HG02763 (cell line): ENCODE measurements around the gene RALGPS1.

Experiments used
- ATAC-seq: cut with Tn5 transposase; IDR thresholded peaks from one replicate; pipeline ENCODE4 v1.9.1; 2021; ENCODE audit warnings: mild to moderate bottlenecking, moderate library complexity; ENCODE audit not compliant: unreplicated experiment

The RALGPS1 gene

GRCh38 chr9:126914458-126915280 lies at the start of gene RALGPS1:
Gene RALGPS1 (plus strand): TSS chr9:126914782. CDS start chr9:126962290, 47,508 bp downstream.
- ATAC-seq, result peak; percentile 94

- no peak for ATAC-seq
Observed at GRCh38 chr9:126869368-126869767, 45.2 kb upstream of the RALGPS1 start.

GRCh38 chr9:126872516-126872915 lies 42.1 kb upstream of the RALGPS1 start:
- ATAC-seq, result no peak

GRCh38 chr9:126874546-126875314 lies 39.9 kb upstream of the RALGPS1 start:
- ATAC-seq, result no peak

- no peak for ATAC-seq
Observed at GRCh38 chr9:126875756-126876510, 38.6 kb upstream of the RALGPS1 start.

GRCh38 chr9:126876531-126876930 lies 38.1 kb upstream of the RALGPS1 start:
- no peak for ATAC-seq

GRCh38 chr9:126877418-126877817 lies 37.2 kb upstream of the RALGPS1 start:
- ATAC-seq, result no peak

- no peak for ATAC-seq
Observed at GRCh38 chr9:126879288-126879687, 35.3 kb upstream of the RALGPS1 start.

GRCh38 chr9:126880226-126880946 lies 34.2 kb upstream of the RALGPS1 start:
- no peak for ATAC-seq

GRCh38 chr9:126880947-126881332 lies 33.6 kb upstream of the RALGPS1 start:
- no peak for ATAC-seq

GRCh38 chr9:126882746-126883145 lies 31.8 kb upstream of the RALGPS1 start:
- ATAC-seq, result no peak

GRCh38 chr9:126883636-126884035 lies 30.9 kb upstream of the RALGPS1 start:
- no peak for ATAC-seq

- no peak for ATAC-seq
Observed at GRCh38 chr9:126885131-126885641, 29.4 kb upstream of the RALGPS1 start.

- no peak for ATAC-seq
Observed at GRCh38 chr9:126886034-126886822, 28.4 kb upstream of the RALGPS1 start.

- no peak for ATAC-seq
Observed at GRCh38 chr9:126886897-126887296, 27.7 kb upstream of the RALGPS1 start.

- no peak for ATAC-seq
Observed at GRCh38 chr9:126891676-126892075, 22.9 kb upstream of the RALGPS1 start.

GRCh38 chr9:126893079-126893478 lies 21.5 kb upstream of the RALGPS1 start:
- no peak for ATAC-seq

GRCh38 chr9:126894052-126894603 lies 20.5 kb upstream of the RALGPS1 start:
- ATAC-seq, result no peak

GRCh38 chr9:126902210-126902609 lies 12.4 kb upstream of the RALGPS1 start:
- ATAC-seq, result no peak
